ENCODE results near the gene NFATC1.

GRCh38 chr18:79452190-79452990 lies 56.7 kb downstream of the NFATC1 start:
- TF ChIP-seq SUZ12 (IDR thresholded peaks at IDR 0.05; ENCODE audit: extremely low read depth, insufficient read depth, insufficient read length) (no peak), YY1 (IDR thresholded peaks at IDR 0.05; ENCODE audit: insufficient read depth, insufficient read length) (no peak), ZNF274 (IDR thresholded peaks at IDR 0.05; ENCODE audit: low read depth, low read length) (no peak)

Data from NT2/D1 (cell line).